IPS-15b (cell line): ENCODE results near the gene SERPINH1.

ENCODE experiments used
- H3K27me3 ChIP-seq: one replicate; pipeline ENCODE4 v1.6.1; 2013; ENCODE audit warnings: low read length; ENCODE audit not compliant: control insufficient read depth, insufficient read depth
- H3K36me3 ChIP-seq: one replicate; pipeline ENCODE4 v1.6.1; 2013; ENCODE audit warnings: low read length; ENCODE audit not compliant: control insufficient read depth, insufficient read depth
- H3K4me1 ChIP-seq: one replicate; pipeline ENCODE4 v1.6.1; 2013; ENCODE audit warnings: mild to moderate bottlenecking, low read length; ENCODE audit not compliant: control insufficient read depth, insufficient read depth
- H3K4me3 ChIP-seq: one replicate; pipeline ENCODE4 v1.5.1; 2013; ENCODE audit warnings: low read depth, low read length
- H3K9ac ChIP-seq: one replicate; pipeline ENCODE4 v1.6.1; 2013; ENCODE audit warnings: low read depth, mild to moderate bottlenecking, low read length
- H3K9me3 ChIP-seq: one replicate; pipeline ENCODE4 v1.6.1; 2013; ENCODE audit warnings: mild to moderate bottlenecking, low read length; ENCODE audit not compliant: control insufficient read depth, insufficient read depth

The SERPINH1 gene

GRCh38 chr11:75596914-75597313 is 34.9 kb downstream of the SERPINH1 start:
- H3K9ac ChIP-seq, result no peak overlapping the region
- H3K4me1 ChIP-seq, result no peaks in the 10 kb centered on the region
- no peak overlapping the region for H3K4me3 ChIP-seq

GRCh38 chr11:75597636-75598035 is 35.6 kb downstream of the SERPINH1 start:
- H3K36me3 ChIP-seq, result no peaks in the 10 kb centered on the region
- no peaks in the 10 kb centered on the region for H3K4me1 ChIP-seq

More at GRCh38 chr11:75596914-75597313, 34.9 kb downstream of the SERPINH1 start:
- no peaks in the 10 kb centered on the region for H3K36me3 ChIP-seq
- H3K27me3 ChIP-seq, result peaks cover 2% of the 10 kb centered on the region
- H3K9me3 ChIP-seq, result no peaks in the 10 kb centered on the region

DNA sequence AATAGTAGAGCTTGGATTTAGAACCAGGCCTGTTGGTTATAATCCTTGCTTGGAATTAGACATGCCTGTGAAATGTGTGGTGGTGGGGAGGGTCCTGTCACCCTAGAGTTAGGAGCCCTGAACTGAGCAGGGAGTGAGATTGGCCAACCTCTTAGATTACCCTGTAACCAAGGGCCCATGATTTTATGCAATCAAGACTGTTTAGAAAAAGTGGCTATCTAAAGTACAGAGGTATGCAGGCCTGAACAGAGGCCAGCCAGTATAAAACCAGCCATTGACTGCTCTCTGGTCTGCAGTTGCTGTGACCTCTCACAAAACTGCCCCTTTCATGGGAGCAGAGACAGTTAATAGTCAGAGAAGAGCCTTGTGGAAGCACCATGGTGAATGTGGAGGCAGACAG is 36.2 kb downstream of the SERPINH1 start:
- Histone ChIP-seq H3K4me3 (no peak overlapping the region), H3K9ac (no peak overlapping the region), H3K36me3 (no peaks in the 10 kb centered on the region), H3K27me3 (no peaks in the 10 kb centered on the region), H3K4me1 (no peaks in the 10 kb centered on the region), H3K9me3 (no peaks in the 10 kb centered on the region)

More at GRCh38 chr11:75597636-75598035, 35.6 kb downstream of the SERPINH1 start:
- no peak overlapping the region for H3K9ac ChIP-seq
- H3K4me3 ChIP-seq, result no peak overlapping the region
- H3K9me3 ChIP-seq, result no peaks in the 10 kb centered on the region
- H3K27me3 ChIP-seq, result no peaks in the 10 kb centered on the region

DNA sequence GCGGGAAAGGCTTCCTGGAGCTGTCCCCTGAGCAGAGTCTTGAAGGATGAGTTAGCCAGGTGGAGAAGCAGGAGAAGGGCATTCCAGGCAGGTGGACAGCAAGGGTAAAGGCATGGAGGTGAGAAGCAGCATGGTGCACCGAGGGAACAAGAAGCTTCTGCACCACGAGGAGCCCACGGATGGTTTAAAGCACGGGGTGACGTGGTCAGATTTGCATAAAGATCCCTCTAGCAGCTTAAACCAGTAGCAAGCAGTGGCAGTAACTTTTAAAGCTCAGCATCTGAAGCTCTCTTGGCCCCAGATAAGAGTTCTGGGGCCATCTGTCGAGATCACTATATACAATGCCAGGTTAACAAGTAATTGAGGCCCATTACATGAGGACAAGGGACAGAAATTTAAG is 36.8 kb downstream of the SERPINH1 start:
- Histone ChIP-seq H3K36me3 (no peaks in the 10 kb centered on the region), H3K9ac (no peak overlapping the region), H3K4me3 (no peak overlapping the region), H3K27me3 (no peaks in the 10 kb centered on the region), H3K4me1 (no peaks in the 10 kb centered on the region), H3K9me3 (no peaks in the 10 kb centered on the region)

DNA sequence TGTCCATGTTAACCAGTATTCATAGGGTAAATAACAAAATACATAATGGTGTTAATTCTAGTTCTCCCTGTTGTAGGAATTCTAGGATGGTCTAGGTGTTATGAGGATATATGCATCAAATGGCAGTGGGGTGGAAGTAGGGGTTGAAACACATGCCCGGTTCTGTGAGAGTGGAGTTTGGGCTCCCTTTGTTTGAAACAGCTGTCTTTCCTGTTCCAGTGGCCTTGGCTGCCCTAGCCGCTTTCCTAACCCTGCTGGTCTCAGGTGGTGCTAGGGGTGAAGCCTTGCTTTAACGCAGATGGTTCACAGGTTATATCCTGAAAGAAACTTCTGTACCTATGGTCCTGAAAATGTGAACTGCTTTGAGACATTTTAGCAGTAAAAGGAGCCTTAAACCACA is 38.3 kb downstream of the SERPINH1 start:
- no peak overlapping the region for H3K4me3 ChIP-seq
- no peaks in the 10 kb centered on the region for H3K9me3 ChIP-seq
- no peak overlapping the region for H3K9ac ChIP-seq
- no peaks in the 10 kb centered on the region for H3K4me1 ChIP-seq
- H3K27me3 ChIP-seq, result no peaks in the 10 kb centered on the region
- no peaks in the 10 kb centered on the region for H3K36me3 ChIP-seq

GRCh38 chr11:75601494-75601893 is 39.4 kb downstream of the SERPINH1 start:
- H3K4me3 ChIP-seq, result no peak overlapping the region
- H3K9me3 ChIP-seq, result no peaks in the 10 kb centered on the region
- no peak overlapping the region for H3K9ac ChIP-seq
- H3K4me1 ChIP-seq, result no peaks in the 10 kb centered on the region
- no peaks in the 10 kb centered on the region for H3K36me3 ChIP-seq
- H3K27me3 ChIP-seq, result no peaks in the 10 kb centered on the region

DNA sequence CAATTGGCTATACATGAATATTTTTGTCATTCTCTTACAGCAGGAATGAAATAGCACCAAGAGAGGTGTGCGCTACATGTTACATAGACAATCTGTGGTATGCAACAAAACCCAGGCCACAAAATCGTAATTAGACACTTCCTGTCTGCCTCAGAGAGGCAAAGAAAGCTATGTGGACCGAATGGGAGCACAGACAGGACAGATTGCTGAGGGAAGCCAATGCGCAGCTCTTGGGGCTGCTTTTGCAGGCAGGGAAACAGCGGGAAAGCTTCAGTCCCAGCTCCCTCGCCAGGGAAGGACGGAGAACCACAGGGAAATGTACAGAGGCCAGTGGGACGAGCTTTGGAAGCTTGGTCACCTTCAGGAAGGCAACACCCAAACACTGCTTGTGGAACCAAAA is 40.9 kb downstream of the SERPINH1 start:
- H3K9me3 ChIP-seq, result no peaks in the 10 kb centered on the region
- no peak overlapping the region for H3K9ac ChIP-seq
- H3K4me1 ChIP-seq, result no peaks in the 10 kb centered on the region
- no peaks in the 10 kb centered on the region for H3K36me3 ChIP-seq
- no peaks in the 10 kb centered on the region for H3K27me3 ChIP-seq
- no peak overlapping the region for H3K4me3 ChIP-seq

GRCh38 chr11:75603791-75604736 is 42.0 kb downstream of the SERPINH1 start:
- Histone ChIP-seq H3K9me3 (no peaks in the 10 kb centered on the region), H3K4me3 (no peak overlapping the region), H3K4me1 (no peaks in the 10 kb centered on the region), H3K36me3 (no peaks in the 10 kb centered on the region), H3K9ac (no peak overlapping the region), H3K27me3 (no peaks in the 10 kb centered on the region)

DNA sequence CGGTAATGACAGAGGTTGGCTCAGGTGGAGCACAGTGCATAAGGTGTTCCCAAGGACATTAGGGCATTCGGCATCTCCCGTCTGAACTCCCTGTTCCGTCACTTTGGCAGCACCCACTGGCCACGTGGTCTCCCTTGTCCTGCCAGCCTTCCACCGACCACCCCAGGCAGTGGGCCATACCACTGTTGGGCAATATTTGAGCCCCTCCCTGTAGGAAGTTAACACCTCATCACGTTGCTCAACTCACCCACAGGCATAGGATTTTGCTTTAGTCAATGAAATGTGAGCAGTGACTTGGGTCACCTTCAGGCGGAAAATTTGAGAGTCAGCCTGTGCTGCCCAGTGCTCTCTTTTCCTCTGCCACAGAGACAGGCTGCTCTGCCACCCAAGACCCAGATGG is 44.0 kb downstream of the SERPINH1 start:
- Histone ChIP-seq H3K36me3 (no peaks in the 10 kb centered on the region), H3K4me3 (no peak overlapping the region), H3K9me3 (no peaks in the 10 kb centered on the region), H3K9ac (no peak overlapping the region), H3K27me3 (no peaks in the 10 kb centered on the region), H3K4me1 (no peaks in the 10 kb centered on the region)

DNA sequence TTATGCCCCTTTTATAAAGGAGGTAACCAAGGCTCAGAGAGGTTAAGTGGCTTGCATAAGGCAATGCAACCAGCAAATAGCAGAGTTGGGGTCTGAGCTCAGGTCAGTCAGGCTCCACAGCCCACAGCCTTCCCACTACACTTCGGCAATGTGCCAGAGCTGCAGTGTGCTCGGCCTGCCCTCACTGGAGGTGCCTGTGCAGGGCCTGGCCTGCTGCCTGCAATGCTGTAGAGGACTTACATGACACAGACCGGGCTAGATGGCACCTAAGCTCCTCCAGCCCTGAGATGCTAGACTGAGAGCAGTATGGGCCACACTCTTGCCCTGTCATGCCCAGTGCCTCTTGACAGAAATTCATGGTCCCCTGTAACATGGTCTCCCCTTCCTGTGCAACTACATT is 49.8 kb downstream of the SERPINH1 start:
- no peaks in the 10 kb centered on the region for H3K27me3 ChIP-seq
- H3K9me3 ChIP-seq, result no peaks in the 10 kb centered on the region
- no peak overlapping the region for H3K9ac ChIP-seq

DNA sequence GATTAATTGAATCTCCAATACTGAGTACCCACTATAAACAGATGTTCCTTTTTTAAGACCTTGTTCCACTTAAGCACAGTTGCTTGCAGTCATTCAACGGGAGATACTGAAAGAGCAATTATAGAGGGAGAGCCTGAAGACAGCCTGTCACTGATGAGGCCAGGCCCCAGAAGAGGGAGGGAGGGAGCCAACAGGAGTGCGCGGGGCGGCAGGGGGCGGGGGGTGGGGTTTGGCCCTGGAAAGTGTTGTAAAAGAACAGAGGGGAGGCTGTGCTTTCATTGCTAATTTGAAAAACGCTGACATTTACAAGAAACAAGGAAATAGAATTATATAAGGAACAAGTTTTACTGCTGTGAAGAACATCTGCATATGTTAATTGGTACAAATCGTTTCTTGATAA is 53.7 kb downstream of the SERPINH1 start:
- H3K4me3 ChIP-seq, result no peak overlapping the region
- H3K4me1 ChIP-seq, result peaks cover 8% of the 10 kb centered on the region
- no peaks in the 10 kb centered on the region for H3K9me3 ChIP-seq
- no peaks in the 10 kb centered on the region for H3K27me3 ChIP-seq
- no peak overlapping the region for H3K9ac ChIP-seq
- no peaks in the 10 kb centered on the region for H3K36me3 ChIP-seq

More for the DNA sequence above, 49.8 kb downstream of the SERPINH1 start:
- H3K4me1 ChIP-seq, result peaks cover 8% of the 10 kb centered on the region
- no peaks in the 10 kb centered on the region for H3K36me3 ChIP-seq
- H3K4me3 ChIP-seq, result no peak overlapping the region

GRCh38 chr11:75616281-75616680 is 54.2 kb downstream of the SERPINH1 start:
- Histone ChIP-seq H3K27me3 (no peaks in the 10 kb centered on the region), H3K4me3 (no peak overlapping the region), H3K9me3 (no peaks in the 10 kb centered on the region)

More at GRCh38 chr11:75616281-75616680, 54.2 kb downstream of the SERPINH1 start:
- Histone ChIP-seq H3K9ac (no peak overlapping the region), H3K36me3 (no peaks in the 10 kb centered on the region), H3K4me1 (peaks cover 8% of the 10 kb centered on the region)
